Testis (tissue), 2 donors: Measurements from ENCODE around the gene SHISA4.

Source experiments
- POLR2A ChIP-seq: fragments of 450-650 bp; IDR thresholded peaks from one replicate; pipeline ENCODE4 v1.6.1; 2017; ENCODE audit warnings: antibody characterized with exemption, mild to moderate bottlenecking, moderate library complexity
- TF ChIP-seq, protein P1 (sequence below), 3 experiments: fragments of 450-650 bp in 2 of 3; fragments of 200-600 bp in 1 of 3; sonication (generic) in 1 of 3; IDR thresholded peaks; one replicate each; pipeline ENCODE4 v1.5.1; 2016 to 2019; ENCODE audit warnings: antibody characterized with exemption in 3 of 3, mild to moderate bottlenecking in 2 of 3, moderate library complexity in 1 of 3

DNA sequence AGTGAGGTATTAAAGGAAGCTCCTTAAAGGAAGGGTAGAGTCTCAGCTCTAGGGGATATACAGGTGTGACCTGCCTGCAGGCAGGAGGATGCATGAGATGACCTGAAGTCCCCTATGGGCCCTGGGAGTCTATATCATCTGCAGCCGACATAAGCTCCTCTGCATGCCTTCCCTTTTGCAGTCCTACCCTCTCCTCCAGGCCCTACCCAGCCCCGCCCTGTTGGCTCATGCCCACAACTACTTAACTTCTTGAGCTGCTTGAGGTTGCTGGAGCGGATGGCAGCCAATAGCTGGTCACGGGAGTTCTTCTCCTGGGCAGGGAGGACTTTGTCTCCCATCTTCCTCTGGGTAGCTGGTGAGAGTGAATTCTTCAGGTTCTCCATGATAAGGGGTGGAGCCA lies 10.3 kb downstream of the SHISA4 start:
- no peak for TF ChIP-seq POLR2A
- TF ChIP-seq, protein P1, sequence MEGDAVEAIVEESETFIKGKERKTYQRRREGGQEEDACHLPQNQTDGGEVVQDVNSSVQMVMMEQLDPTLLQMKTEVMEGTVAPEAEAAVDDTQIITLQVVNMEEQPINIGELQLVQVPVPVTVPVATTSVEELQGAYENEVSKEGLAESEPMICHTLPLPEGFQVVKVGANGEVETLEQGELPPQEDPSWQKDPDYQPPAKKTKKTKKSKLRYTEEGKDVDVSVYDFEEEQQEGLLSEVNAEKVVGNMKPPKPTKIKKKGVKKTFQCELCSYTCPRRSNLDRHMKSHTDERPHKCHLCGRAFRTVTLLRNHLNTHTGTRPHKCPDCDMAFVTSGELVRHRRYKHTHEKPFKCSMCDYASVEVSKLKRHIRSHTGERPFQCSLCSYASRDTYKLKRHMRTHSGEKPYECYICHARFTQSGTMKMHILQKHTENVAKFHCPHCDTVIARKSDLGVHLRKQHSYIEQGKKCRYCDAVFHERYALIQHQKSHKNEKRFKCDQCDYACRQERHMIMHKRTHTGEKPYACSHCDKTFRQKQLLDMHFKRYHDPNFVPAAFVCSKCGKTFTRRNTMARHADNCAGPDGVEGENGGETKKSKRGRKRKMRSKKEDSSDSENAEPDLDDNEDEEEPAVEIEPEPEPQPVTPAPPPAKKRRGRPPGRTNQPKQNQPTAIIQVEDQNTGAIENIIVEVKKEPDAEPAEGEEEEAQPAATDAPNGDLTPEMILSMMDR (IDR thresholded peaks at IDR 0.05) = no peak
